ENCODE results near the gene SMARCD2. TPM values are rescaled to one million over a fixed set of nuclear protein-coding genes. Genes with fewer than 3 reads are reported as not detected.
"Not testable (repeated sequence)": the region's sequence is repeated elsewhere in the genome, so short reads cannot be mapped to it uniquely, and the experiment has no call there.

Gene SMARCD2
- total RNA-seq, 1 donor from 2014 or later = 44.4 TPM

DNA sequence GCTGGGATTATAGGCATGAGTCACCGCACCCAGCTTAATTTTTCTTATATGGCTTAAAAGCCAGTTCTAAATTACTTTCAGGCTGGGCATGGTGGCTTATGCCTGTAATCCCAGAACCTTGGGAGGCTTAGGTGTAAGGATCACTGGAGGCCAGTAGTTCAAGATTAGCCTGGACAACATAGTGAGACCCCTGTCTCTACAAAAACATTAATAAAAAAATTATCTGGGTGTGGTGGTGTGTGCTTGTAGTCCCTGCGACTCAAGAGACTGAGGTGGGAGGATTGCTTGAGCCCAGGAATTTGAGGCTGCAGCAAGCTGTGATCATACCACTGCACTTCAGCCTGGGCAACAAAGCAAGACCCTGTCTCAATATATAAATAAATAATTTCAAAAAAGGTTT lies 10.8 kb upstream of the SMARCD2 start:
- H3K9me3 ChIP-seq (ENCODE audit: control insufficient read depth in 3 of 3, low read length in 3 of 3) = no peaks in the 10 kb centered on the region
- H3K4me1 ChIP-seq (ENCODE audit: control insufficient read depth in 3 of 3, insufficient read depth in 3 of 3, low read length in 3 of 3) = peaks cover 6 to 12% (median 12%) of the 10 kb centered on the region in 3 donors
- H3K9ac ChIP-seq (ENCODE audit: low read depth in 1 of 3, low read length in 3 of 3) = no peak overlapping the region
- no peak overlapping the region for H3K4me3 ChIP-seq (ENCODE audit: low read length in 3 of 3)
- no peaks in the 10 kb centered on the region for H3K27me3 ChIP-seq (ENCODE audit: control insufficient read depth in 3 of 3, insufficient read depth in 3 of 3, low read length in 3 of 3)
- no peaks in the 10 kb centered on the region for H3K36me3 ChIP-seq (ENCODE audit: control insufficient read depth in 3 of 3, insufficient read depth in 3 of 3, low read length in 3 of 3)
- no peak overlapping the region for H3K27ac ChIP-seq (ENCODE audit: low read depth, low read length)

DNA sequence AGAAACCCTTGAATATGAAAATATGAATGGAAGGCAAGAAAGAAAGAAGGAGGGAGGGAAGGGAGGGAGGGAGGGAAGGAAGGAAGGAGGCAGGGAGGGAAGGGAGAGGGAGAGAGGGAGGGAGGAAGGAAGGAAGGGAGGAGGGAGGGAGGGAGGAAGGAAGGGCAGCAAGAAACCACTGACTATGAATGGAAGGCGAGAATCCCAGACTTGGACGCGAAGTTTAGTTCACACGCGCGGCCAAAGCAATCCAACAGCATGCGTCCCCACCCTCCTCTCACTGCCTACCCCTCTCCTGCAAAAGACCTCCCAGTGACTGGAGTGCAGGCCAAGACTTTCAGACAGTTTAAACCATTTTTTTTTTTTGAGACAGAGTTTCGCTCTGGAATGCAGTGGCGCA lies 7.9 kb upstream of the SMARCD2 start:
- Histone ChIP-seq H3K27ac (ENCODE audit: low read depth, low read length) (no peak overlapping the region), H3K4me1 (ENCODE audit: control insufficient read depth in 3 of 3, insufficient read depth in 3 of 3, low read length in 3 of 3) (peaks cover 6 to 13% (median 12%) of the 10 kb centered on the region in 3 donors), H3K9ac (ENCODE audit: low read depth in 1 of 3, low read length in 3 of 3) (no peak overlapping the region), H3K36me3 (ENCODE audit: control insufficient read depth in 3 of 3, insufficient read depth in 3 of 3, low read length in 3 of 3) (no peaks in the 10 kb centered on the region), H3K4me3 (ENCODE audit: low read length in 3 of 3) (no peak overlapping the region), H3K27me3 (ENCODE audit: control insufficient read depth in 3 of 3, insufficient read depth in 3 of 3, low read length in 3 of 3) (no peaks in the 10 kb centered on the region), H3K9me3 (ENCODE audit: control insufficient read depth in 3 of 3, low read length in 3 of 3) (no peaks in the 10 kb centered on the region)

DNA sequence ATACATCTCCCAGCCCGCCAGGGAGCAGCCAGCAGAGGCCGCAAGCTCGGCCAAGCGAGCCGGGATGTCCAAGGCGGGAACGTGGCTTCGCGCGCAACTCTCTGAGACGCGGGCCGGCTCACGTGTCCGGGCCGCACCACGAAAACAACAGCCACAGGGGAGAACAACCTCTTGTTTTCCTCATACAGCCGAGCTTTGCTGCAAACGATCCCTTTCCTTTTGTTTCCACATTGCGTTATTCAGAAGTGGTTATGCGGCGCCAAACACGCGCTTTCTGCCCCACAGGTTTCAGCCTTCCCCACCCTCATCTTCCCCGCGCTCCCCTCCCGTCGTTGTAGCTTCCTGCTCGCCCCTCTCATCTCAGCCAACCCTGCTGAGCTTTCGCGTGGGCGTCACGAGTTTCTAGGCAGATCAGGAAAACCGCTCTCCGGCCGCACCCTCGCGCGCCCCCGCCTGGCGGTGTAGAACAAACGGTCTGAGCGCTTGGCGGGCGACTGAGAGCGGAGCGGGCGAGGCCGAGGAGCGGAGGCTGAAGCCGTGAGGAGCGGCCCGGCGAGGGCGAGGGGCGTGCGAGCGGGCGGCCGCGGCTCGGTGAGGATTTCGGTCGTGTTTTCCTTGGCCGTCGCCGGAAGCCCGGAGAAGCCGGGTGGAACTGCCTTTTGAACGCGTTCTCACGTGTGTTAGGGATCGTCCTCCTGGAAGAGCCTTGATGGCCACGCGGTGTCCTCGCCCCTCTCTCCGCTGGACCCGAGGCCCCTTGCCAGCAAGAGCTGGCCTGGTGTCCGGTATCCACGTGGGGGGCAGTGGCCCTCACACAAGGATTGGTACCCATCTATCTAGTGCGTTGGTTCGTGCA lies 6.6 kb upstream of the SMARCD2 start:
- H3K27me3 ChIP-seq (ENCODE audit: control insufficient read depth in 3 of 3, insufficient read depth in 3 of 3, low read length in 3 of 3) = no peaks in the 10 kb centered on the region
- no peaks in the 10 kb centered on the region for H3K9me3 ChIP-seq (ENCODE audit: control insufficient read depth in 3 of 3, low read length in 3 of 3)
- H3K4me3 ChIP-seq (ENCODE audit: low read length in 3 of 3) = peak overlapping the region; percentile 66 to 83 (median 75)
- peaks cover 6 to 13% (median 12%) of the 10 kb centered on the region in 3 donors for H3K4me1 ChIP-seq (ENCODE audit: control insufficient read depth in 3 of 3, insufficient read depth in 3 of 3, low read length in 3 of 3)
- H3K36me3 ChIP-seq (ENCODE audit: control insufficient read depth in 3 of 3, insufficient read depth in 3 of 3, low read length in 3 of 3) = no peaks in the 10 kb centered on the region
- H3K9ac ChIP-seq (ENCODE audit: low read depth in 1 of 3, low read length in 3 of 3) = peak overlapping the region; percentile 66 to 83 (median 74)
- peak overlapping the region; percentile 72 for H3K27ac ChIP-seq (ENCODE audit: low read depth, low read length)

DNA sequence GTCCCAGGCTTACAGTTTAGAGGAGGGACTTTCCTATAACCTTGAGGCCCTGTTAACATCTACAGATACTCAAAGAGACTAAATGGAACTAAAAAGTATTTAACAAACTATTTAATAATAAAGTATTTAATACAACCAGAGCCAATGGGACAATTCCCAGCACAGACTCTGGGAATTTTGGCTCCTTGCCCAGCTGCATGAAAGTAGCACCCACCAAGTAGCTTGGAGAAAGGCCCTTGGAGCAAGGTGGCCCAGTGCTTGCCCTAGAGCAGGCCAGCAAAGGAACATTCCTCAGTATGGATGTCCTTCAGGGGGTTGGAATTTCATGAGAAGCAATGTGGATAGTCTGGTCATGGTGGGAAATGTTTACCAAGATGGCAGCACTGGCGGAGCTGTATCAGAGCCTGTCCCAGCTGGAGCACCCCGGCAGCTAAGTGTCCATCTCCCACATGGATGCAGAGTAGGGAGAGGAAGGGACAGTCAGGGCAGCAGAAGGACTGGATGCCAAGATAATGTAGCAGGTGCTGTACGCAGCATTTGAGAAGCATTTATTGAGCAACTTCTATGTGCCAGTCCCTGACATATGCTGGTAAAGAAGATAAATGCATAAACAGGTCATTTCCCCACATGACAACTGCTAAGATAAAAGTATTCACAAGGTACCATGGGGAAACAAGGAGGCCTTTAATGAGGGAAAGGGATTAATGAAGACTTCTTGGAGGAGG lies 5.2 kb upstream of the SMARCD2 start:
- Histone ChIP-seq H3K9me3 (ENCODE audit: control insufficient read depth in 3 of 3, low read length in 3 of 3) (no peaks in the 10 kb centered on the region), H3K27me3 (ENCODE audit: control insufficient read depth in 3 of 3, insufficient read depth in 3 of 3, low read length in 3 of 3) (no peaks in the 10 kb centered on the region), H3K36me3 (ENCODE audit: control insufficient read depth in 3 of 3, insufficient read depth in 3 of 3, low read length in 3 of 3) (no peaks in the 10 kb centered on the region), H3K4me1 (ENCODE audit: control insufficient read depth in 3 of 3, insufficient read depth in 3 of 3, low read length in 3 of 3) (peaks cover 12 to 18% (median 18%) of the 10 kb centered on the region in 3 donors), H3K27ac (ENCODE audit: low read depth, low read length) (no peak overlapping the region), H3K4me3 (ENCODE audit: low read length in 3 of 3) (no peak overlapping the region), H3K9ac (ENCODE audit: low read depth in 1 of 3, low read length in 3 of 3) (no peak overlapping the region)

DNA sequence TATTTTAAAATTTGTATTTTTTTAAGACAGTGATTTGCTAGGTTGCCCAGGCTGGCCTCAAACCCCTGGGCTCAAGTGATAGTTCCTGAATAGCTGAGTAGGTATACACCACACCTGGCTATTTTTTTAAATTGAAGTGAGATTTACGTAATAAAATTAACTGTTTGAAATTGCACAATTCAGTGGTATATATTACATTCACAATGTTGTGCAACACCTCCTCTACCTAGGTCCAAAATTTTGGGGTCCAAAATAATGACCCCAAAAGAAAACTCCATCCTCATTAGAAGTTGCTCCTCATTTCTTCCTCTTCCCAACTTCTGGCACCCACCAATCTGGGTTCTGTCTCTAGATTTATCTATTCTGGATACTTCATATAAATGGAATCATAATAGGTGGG lies 3.0 kb upstream of the SMARCD2 start:
- Histone ChIP-seq H3K4me3 (ENCODE audit: low read length in 3 of 3) (no peak overlapping the region), H3K9me3 (ENCODE audit: control insufficient read depth in 3 of 3, low read length in 3 of 3) (no peaks in the 10 kb centered on the region), H3K36me3 (ENCODE audit: control insufficient read depth in 3 of 3, insufficient read depth in 3 of 3, low read length in 3 of 3) (no peaks in the 10 kb centered on the region), H3K27ac (ENCODE audit: low read depth, low read length) (no peak overlapping the region), H3K4me1 (ENCODE audit: control insufficient read depth in 3 of 3, insufficient read depth in 3 of 3, low read length in 3 of 3) (peaks cover 28 to 34% (median 32%) of the 10 kb centered on the region in 3 donors), H3K9ac (ENCODE audit: low read depth in 1 of 3, low read length in 3 of 3) (no peak overlapping the region), H3K27me3 (ENCODE audit: control insufficient read depth in 3 of 3, insufficient read depth in 3 of 3, low read length in 3 of 3) (no peaks in the 10 kb centered on the region)

DNA sequence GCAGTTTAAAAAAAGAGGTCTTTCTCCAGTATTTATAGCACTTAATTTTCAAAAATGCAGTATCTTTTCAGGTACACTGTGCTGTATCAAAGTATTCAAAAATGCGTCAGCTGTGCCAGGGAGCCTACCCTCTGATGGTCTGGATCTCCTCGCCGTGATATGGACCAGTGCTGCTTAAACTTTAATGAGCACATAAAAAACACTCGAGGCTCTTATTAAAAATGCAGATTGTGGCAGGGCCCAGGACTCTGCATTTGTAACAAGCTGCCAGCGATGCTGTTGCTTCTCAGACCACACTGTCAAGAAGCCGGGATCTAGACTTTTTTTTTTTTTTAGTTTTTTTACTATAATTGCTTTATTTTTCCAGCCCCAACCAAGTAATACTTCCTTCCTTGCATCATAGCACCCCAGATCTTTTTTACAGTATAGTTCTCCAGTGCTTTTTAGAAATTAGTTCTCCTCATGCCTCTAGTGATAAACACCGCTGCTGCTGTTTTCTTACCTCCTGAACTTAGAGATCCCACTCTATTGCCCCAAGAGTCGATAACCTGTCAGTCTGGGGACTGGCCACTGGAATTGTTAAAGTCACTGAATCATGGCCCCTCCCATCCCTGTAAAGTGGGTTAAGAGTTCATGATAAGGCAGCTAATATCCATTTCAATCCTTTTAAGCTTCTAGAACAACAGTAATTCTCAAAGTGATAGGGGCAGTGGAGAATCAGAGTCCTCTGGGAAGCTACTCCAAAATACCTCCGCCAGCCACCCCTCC lies 1.6 kb upstream of the SMARCD2 start:
- peak overlapping the region; percentile 89 for H3K27ac ChIP-seq (ENCODE audit: low read depth, low read length)
- H3K4me1 ChIP-seq (ENCODE audit: control insufficient read depth in 3 of 3, insufficient read depth in 3 of 3, low read length in 3 of 3) = peaks cover 38 to 42% (median 41%) of the 10 kb centered on the region in 3 donors
- peak overlapping the region in 2 of 3 donors; percentile 84 to 87 for H3K4me3 ChIP-seq (ENCODE audit: low read length in 3 of 3)
- no peaks in the 10 kb centered on the region for H3K36me3 ChIP-seq (ENCODE audit: control insufficient read depth in 3 of 3, insufficient read depth in 3 of 3, low read length in 3 of 3)
- H3K27me3 ChIP-seq (ENCODE audit: control insufficient read depth in 3 of 3, insufficient read depth in 3 of 3, low read length in 3 of 3) = no peaks in the 10 kb centered on the region
- H3K9me3 ChIP-seq (ENCODE audit: control insufficient read depth in 3 of 3, low read length in 3 of 3) = no peaks in the 10 kb centered on the region
- H3K9ac ChIP-seq (ENCODE audit: low read depth in 1 of 3, low read length in 3 of 3) = peak overlapping the region in 2 of 3 donors; percentile 86 to 90

DNA sequence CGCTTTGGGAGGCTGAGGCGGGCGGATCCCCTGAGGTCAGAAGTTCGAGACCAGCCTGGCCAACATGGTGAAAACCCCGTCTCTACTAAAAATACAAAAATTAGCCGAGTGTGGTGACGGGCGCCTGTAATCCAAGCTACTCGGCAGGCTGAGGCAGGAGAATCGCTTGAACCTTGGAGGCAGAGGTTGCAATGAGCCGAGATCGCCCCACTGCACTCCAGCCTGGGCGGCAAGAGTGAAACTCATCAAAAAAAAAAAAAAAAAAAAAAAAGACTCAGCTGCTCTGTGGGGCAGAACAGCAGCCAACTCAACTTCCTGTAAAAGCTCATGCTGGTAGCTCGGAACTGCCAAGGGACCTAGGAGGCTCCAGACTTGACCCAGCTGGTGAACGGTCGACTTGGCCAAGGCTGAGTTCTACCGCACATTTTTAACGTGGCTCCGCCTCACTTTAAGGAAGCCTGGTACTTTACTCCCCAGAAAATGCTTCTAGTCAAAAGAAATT lies 953 bp upstream of the SMARCD2 start:
- not testable (repeated sequence) for H3K27me3 ChIP-seq (ENCODE audit: control insufficient read depth in 3 of 3, insufficient read depth in 3 of 3, low read length in 3 of 3); H3K9me3 ChIP-seq (ENCODE audit: control insufficient read depth in 3 of 3, low read length in 3 of 3); H3K36me3 ChIP-seq (ENCODE audit: control insufficient read depth in 3 of 3, insufficient read depth in 3 of 3, low read length in 3 of 3)
- Histone ChIP-seq H3K27ac (ENCODE audit: low read depth, low read length) (peak overlapping the region; percentile 89), H3K4me1 (ENCODE audit: control insufficient read depth in 3 of 3, insufficient read depth in 3 of 3, low read length in 3 of 3) (peaks cover 40 to 43% (median 42%) of the 10 kb centered on the region in 3 donors), H3K9ac (ENCODE audit: low read depth in 1 of 3, low read length in 3 of 3) (peak overlapping the region; percentile 79 to 90 (median 86)), H3K4me3 (ENCODE audit: low read length in 3 of 3) (peak overlapping the region; percentile 84 to 91 (median 87))

DNA sequence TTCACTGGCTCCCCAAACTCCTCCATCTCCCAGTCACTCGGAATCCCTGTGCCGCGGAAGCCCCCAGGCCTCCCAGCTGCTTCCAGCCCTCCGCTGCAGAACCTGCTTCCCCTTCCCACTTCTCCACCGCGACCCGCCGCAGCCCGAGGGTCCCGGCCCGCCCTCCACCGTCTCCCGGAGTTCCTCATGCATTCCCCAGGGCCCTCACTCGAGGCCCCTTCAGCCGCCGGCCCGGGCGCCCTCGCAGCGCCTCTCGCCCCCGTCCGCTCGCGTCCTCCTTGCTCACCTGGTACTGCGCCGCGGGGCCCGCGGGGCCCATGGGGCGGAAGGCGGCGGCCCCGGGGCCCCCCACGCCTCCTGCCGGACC lies 329 bp downstream of the SMARCD2 start:
- Histone ChIP-seq H3K4me3 (ENCODE audit: low read length in 3 of 3) (peak overlapping the region; percentile 87 to 90 (median 90)), H3K9me3 (ENCODE audit: control insufficient read depth in 3 of 3, low read length in 3 of 3) (no peaks in the 10 kb centered on the region), H3K9ac (ENCODE audit: low read depth in 1 of 3, low read length in 3 of 3) (peak overlapping the region; percentile 91 to 97 (median 93)), H3K4me1 (ENCODE audit: control insufficient read depth in 3 of 3, insufficient read depth in 3 of 3, low read length in 3 of 3) (peaks cover 51 to 53% (median 53%) of the 10 kb centered on the region in 3 donors), H3K36me3 (ENCODE audit: control insufficient read depth in 3 of 3, insufficient read depth in 3 of 3, low read length in 3 of 3) (peaks cover 0 to 2% (median under 1%) of the 10 kb centered on the region in 3 donors), H3K27ac (ENCODE audit: low read depth, low read length) (peak overlapping the region; percentile 89), H3K27me3 (ENCODE audit: control insufficient read depth in 3 of 3, insufficient read depth in 3 of 3, low read length in 3 of 3) (no peaks in the 10 kb centered on the region)

DNA sequence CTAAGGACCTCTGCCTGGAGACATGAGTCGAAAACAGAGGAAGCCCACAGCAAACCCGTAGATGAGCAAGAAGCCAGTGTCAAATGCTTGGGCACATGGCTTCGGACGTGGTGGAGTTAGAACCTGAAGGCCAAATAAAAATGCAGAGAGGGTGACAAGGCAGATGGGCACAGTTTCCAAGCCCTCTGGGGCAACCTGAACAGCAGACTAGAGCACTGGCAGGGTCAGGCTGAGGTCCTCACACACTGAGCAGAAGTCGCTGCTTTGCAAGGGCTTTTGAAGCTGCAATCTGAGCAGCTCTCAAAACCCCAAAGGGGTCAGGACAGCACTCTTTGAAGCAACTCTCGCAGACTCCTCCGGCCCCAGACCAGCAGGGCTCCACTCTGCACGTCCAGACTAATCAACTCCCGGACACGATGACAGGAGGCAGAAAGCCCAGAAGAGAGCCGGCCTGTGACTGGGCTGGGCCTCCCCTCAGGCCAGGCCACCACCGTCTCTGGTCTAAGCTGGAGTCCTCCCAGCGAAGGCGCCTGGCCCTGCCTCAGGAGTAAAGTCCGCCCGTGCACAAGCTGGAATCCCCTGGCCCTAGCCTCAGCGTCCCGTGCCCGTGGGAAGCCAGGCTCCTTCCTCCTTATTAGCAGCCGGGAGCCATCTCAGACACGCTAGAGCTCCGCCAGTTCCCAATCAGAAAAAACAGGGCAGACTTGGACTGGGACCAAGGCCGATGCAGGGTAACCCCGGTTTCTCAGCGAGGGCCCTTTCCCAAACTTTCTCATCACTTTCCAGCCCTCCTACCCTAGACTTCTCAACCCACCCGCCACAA lies 924 bp downstream of the SMARCD2 start:
- H3K4me1 ChIP-seq (ENCODE audit: control insufficient read depth in 3 of 3, insufficient read depth in 3 of 3, low read length in 3 of 3) = peaks cover 53 to 58% (median 56%) of the 10 kb centered on the region in 3 donors
- peak overlapping the region; percentile 91 to 97 (median 93) for H3K9ac ChIP-seq (ENCODE audit: low read depth in 1 of 3, low read length in 3 of 3)
- H3K4me3 ChIP-seq (ENCODE audit: low read length in 3 of 3) = peak overlapping the region; percentile 87 to 90 (median 90)
- H3K27ac ChIP-seq (ENCODE audit: low read depth, low read length) = peak overlapping the region; percentile 89
- peaks cover 5 to 7% (median 6%) of the 10 kb centered on the region in 3 donors for H3K36me3 ChIP-seq (ENCODE audit: control insufficient read depth in 3 of 3, insufficient read depth in 3 of 3, low read length in 3 of 3)
- H3K9me3 ChIP-seq (ENCODE audit: control insufficient read depth in 3 of 3, low read length in 3 of 3) = no peaks in the 10 kb centered on the region
- no peaks in the 10 kb centered on the region for H3K27me3 ChIP-seq (ENCODE audit: control insufficient read depth in 3 of 3, insufficient read depth in 3 of 3, low read length in 3 of 3)

All from skeletal muscle tissue (tissue), 4 donors.